A673 (cell line): ENCODE data around the gene CERS5. TPM values are rescaled to one million over a fixed set of nuclear protein-coding genes. Genes with fewer than 3 reads are reported as not detected.
A peak's percentile ranks its signal among the peaks of the same experiment; 100 is the strongest.

Source experiments
- BruUV-seq: library from RNA; stranded (reverse); fragments of 400-500 nt; replicated peaks from 2 replicates; lab custom pipeline; 2021; lab: Mats Ljungman, UMichigan
- CTCF ChIA-PET: fragments of 300-600 bp; sonication (Branson Sonifier 250); formaldehyde crosslinking; loops from one replicate; lab custom pipeline; 2022; ENCODE audit warnings: antibody characterized with exemption; lab: Charles Lee
- POLR2A ChIA-PET: fragments of 300-600 bp; sonication (Branson Sonifier 250); formaldehyde crosslinking; loops from one replicate; lab custom pipeline; 2022; ENCODE audit warnings: antibody characterized with exemption; ENCODE audit not compliant: low non-redundant PET; lab: Charles Lee
- DNase-seq: peaks from one replicate; pipeline ENCODE4 v3.0.0-alpha.2; 2015; ENCODE audit warnings: low spot score
- H3K27ac ChIP-seq: fragments of 200-600 bp; sonication (generic); 2 replicates; pipeline ENCODE4 v1.5.1; 2016; ENCODE audit warnings: mixed run types, low read depth, mild to moderate bottlenecking, mixed read lengths, antibody characterized with exemption, low read length; ENCODE audit not compliant: poor library complexity, severe bottlenecking
- H3K27me3 ChIP-seq: fragments of 200-600 bp; sonication (generic); replicated peaks from 2 replicates; pipeline ENCODE4 v1.6.1; 2017; ENCODE audit warnings: mixed run types, low read depth, mild to moderate bottlenecking, mixed read lengths, antibody characterized with exemption, low read length; ENCODE audit not compliant: insufficient read depth, poor library complexity
- H3K36me3 ChIP-seq: fragments of 200-600 bp; sonication (generic); 2 replicates; pipeline ENCODE4 v1.6.1; 2016; ENCODE audit warnings: mixed run types, mild to moderate bottlenecking, mixed read lengths, antibody characterized with exemption, low read length; ENCODE audit not compliant: insufficient read depth, poor library complexity, severe bottlenecking
- H3K4me1 ChIP-seq: fragments of 200-600 bp; sonication (generic); 2 replicates; pipeline ENCODE4 v1.6.1; 2017; ENCODE audit warnings: mixed run types, mild to moderate bottlenecking, mixed read lengths, antibody characterized with exemption, low read length; ENCODE audit not compliant: insufficient read depth, poor library complexity, severe bottlenecking
- H3K4me3 ChIP-seq: fragments of 200-600 bp; sonication (generic); 2 replicates; pipeline ENCODE4 v1.5.1; 2016; ENCODE audit warnings: low read depth, mixed run types, mild to moderate bottlenecking, mixed read lengths, low read length; ENCODE audit not compliant: poor library complexity, severe bottlenecking
- H3K9me3 ChIP-seq: fragments of 200-600 bp; sonication (generic); 2 replicates; pipeline ENCODE4 v1.6.1; 2016; ENCODE audit warnings: mixed run types, low read depth, mild to moderate bottlenecking, mixed read lengths, antibody characterized with exemption, low read length; ENCODE audit not compliant: poor library complexity, severe bottlenecking
- CTCF ChIP-seq: fragments of 300-800, 200-600 bp; sonication (generic); conservative IDR thresholded peaks from 2 replicates; pipeline ENCODE4 v1.5.1; 2017; ENCODE audit warnings: low read depth, mild to moderate bottlenecking, antibody characterized with exemption, low read length, moderate library complexity, mixed read lengths
- EZH2 ChIP-seq: fragments of 200-600 bp; sonication (generic); IDR thresholded peaks from 2 replicates; pipeline ENCODE4 v1.6.1; 2017; ENCODE audit warnings: borderline replicate concordance, low read depth, mild to moderate bottlenecking, mixed read lengths, antibody characterized with exemption, low read length; ENCODE audit not compliant: poor library complexity, severe bottlenecking
- intact Hi-C: fragments of 100-400 bp; cut with micrococcal nuclease; formaldehyde crosslinking; loops from one replicate; pipeline ENCODE4 v1.10.0; 2022; ENCODE audit not compliant: unreplicated experiment
- total RNA-seq: library from RNA; stranded (reverse); gene quantifications from 2 replicates; pipeline ENCODE4 v1.2.3, GENCODE V29; 2021

The CERS5 gene
- total RNA-seq, 1 experiment from 2014 or later = 57.0 TPM

GRCh38 chr12:50101663-50102062 lies 65.5 kb downstream of the CERS5 start:
- ChIA-PET CTCF (interaction anchor here (0.6 to 2.5 kb wide), 4 partner anchors 10 to 74 kb away, joined by 3 to 21 read pairs (median 4); partner anchors contain the start of genes COX14 and SMARCD1), POLR2A (no interaction called here)
- H3K4me1 ChIP-seq = peaks cover 8% of the 10 kb centered on the region
- peaks cover 38% of the 10 kb centered on the region for H3K36me3 ChIP-seq
- no peaks in the 10 kb centered on the region for H3K9me3 ChIP-seq
- no TSS peak for BruUV-seq
- DNase-seq = peak; percentile 73
- H3K27ac ChIP-seq = no peak overlapping the region
- no peak overlapping the region for H3K4me3 ChIP-seq
- no peak for TF ChIP-seq EZH2
- peak; percentile 60 for TF ChIP-seq CTCF
- H3K27me3 ChIP-seq = no peaks in the 10 kb centered on the region
- intact Hi-C loops = no loop called here

- intact Hi-C loops = no loop called here
- ChIA-PET POLR2A (interaction anchor here (0.6 kb wide), 2 partner anchors 13 to 754 kb away, joined by 3 to 4 read pairs; partner anchors contain the start of gene DNAJC22), CTCF (interaction anchor here (1.3 to 2.5 kb wide), 2 partner anchors 11 to 30 kb away, joined by 4 to 21 read pairs; partner anchors contain the start of gene COX14)
- H3K27me3 ChIP-seq = no peaks in the 10 kb centered on the region
- BruUV-seq = no TSS peak
- H3K4me1 ChIP-seq = peaks cover 8% of the 10 kb centered on the region
- H3K4me3 ChIP-seq = no peak overlapping the region
- H3K36me3 ChIP-seq = peaks cover 49% of the 10 kb centered on the region
- no peak overlapping the region for H3K27ac ChIP-seq
- H3K9me3 ChIP-seq = no peaks in the 10 kb centered on the region
- TF ChIP-seq EZH2 (no peak), CTCF (no peak)
- DNase-seq = no peak
Observed at GRCh38 chr12:50100561-50100960, 66.6 kb downstream of the CERS5 start.

- H3K9me3 ChIP-seq = no peaks in the 10 kb centered on the region
- H3K27me3 ChIP-seq = no peaks in the 10 kb centered on the region
- H3K36me3 ChIP-seq = peaks cover 60% of the 10 kb centered on the region
- ChIA-PET CTCF (no interaction called here), POLR2A (no interaction called here)
- H3K4me1 ChIP-seq = peaks cover 8% of the 10 kb centered on the region
- no TSS peak for BruUV-seq
- H3K27ac ChIP-seq = no peak overlapping the region
- TF ChIP-seq CTCF (no peak), EZH2 (no peak)
- H3K4me3 ChIP-seq = no peak overlapping the region
- intact Hi-C loops = no loop called here
- peak; percentile 23 for DNase-seq
Observed at GRCh38 chr12:50099302-50100008, 67.7 kb downstream of the CERS5 start.
